GM06990 (cell line): ENCODE measurements around the gene RPTOR.
"Not testable (repeated sequence)": the region's sequence is repeated elsewhere in the genome, so short reads cannot be mapped to it uniquely, and the experiment has no call there.

Experiments
- DNase-seq: peaks from one replicate; pipeline ENCODE4 v3.0.0-alpha.2; 2011; ENCODE audit not compliant: insufficient read length; ENCODE audit errors: extremely low read depth
- H3K27me3 ChIP-seq: replicated peaks from 2 replicates; pipeline ENCODE4 v1.6.0; 2011; ENCODE audit warnings: low read length; ENCODE audit not compliant: control insufficient read depth, insufficient read depth
- H3K36me3 ChIP-seq: 2 replicates; pipeline ENCODE4 v1.5.1; 2011; ENCODE audit warnings: low read length; ENCODE audit not compliant: control insufficient read depth, insufficient read depth
- H3K4me3 ChIP-seq: replicated peaks from 2 replicates; pipeline ENCODE4 v1.5.1; 2011; ENCODE audit warnings: low read depth, mild to moderate bottlenecking, control low read depth, low read length
- CTCF ChIP-seq: IDR thresholded peaks from 2 replicates; pipeline ENCODE4 v1.5.1; 2011; ENCODE audit warnings: low read length, control low read depth, mild to moderate bottlenecking, inconsistent platforms; ENCODE audit not compliant: insufficient read depth, poor library complexity, severe bottlenecking

The RPTOR gene

GRCh38 chr17:80574496-80574895 lies 29.9 kb downstream of the RPTOR start:
- peaks cover 1% of the 10 kb centered on the region for H3K36me3 ChIP-seq
- H3K4me3 ChIP-seq = no peak overlapping the region
- no peak for TF ChIP-seq CTCF
- H3K27me3 ChIP-seq = no peaks in the 10 kb centered on the region
- DNase-seq = no peak

GRCh38 chr17:80575057-80575875 lies 30.6 kb downstream of the RPTOR start:
- H3K27me3 ChIP-seq = no peaks in the 10 kb centered on the region
- TF ChIP-seq CTCF = peak; percentile 100
- H3K4me3 ChIP-seq = no peak overlapping the region
- peak; percentile 69 for DNase-seq
- peaks cover 1% of the 10 kb centered on the region for H3K36me3 ChIP-seq

- Histone ChIP-seq H3K27me3 (no peaks in the 10 kb centered on the region), H3K4me3 (no peak overlapping the region), H3K36me3 (peaks cover 2% of the 10 kb centered on the region)
- no peak for TF ChIP-seq CTCF
- no peak for DNase-seq
These were observed 33.4 kb downstream of the RPTOR start for GRCh38 chr17:80577876-80578570.

- H3K4me3 ChIP-seq, DNase-seq, H3K27me3 ChIP-seq, H3K36me3 ChIP-seq: not testable (repeated sequence)
These were observed 34.2 kb downstream of the RPTOR start for GRCh38 chr17:80578668-80579388.

GRCh38 chr17:80582165-80582564 lies 37.5 kb downstream of the RPTOR start:
- H3K4me3 ChIP-seq = no peak overlapping the region
- peaks cover 2% of the 10 kb centered on the region for H3K36me3 ChIP-seq
- H3K27me3 ChIP-seq = no peaks in the 10 kb centered on the region
- TF ChIP-seq CTCF = no peak
- no peak for DNase-seq
